Stimulated activated naive CD8-positive, alpha-beta T cell treated with anti-CD3 and anti-CD28 coated beads, Interleukin-15, amount 100 ng/mL, for 72 hours (primary cell): ENCODE data around the gene FAM174B.

Experiments
- ATAC-seq: fragments of 150-1000 bp; cut with Tn5 transposase; 2 replicates; pipeline ENCODE4 v1.10.0; 2021; ENCODE audit warnings: mild to moderate bottlenecking, moderate library complexity
- DNase-seq, 2 donors: peaks; one replicate each; pipeline ENCODE4 v3.0.0; 2021 to 2022
- H3K27ac Mint-ChIP-seq, 2 donors: one replicate each; pipeline ENCODE4 v1.8.0; 2022; ENCODE audit warnings: mild to moderate bottlenecking in 2 of 2, mixed read lengths in 2 of 2, moderate library complexity in 2 of 2
- H3K27me3 Mint-ChIP-seq: one replicate; pipeline ENCODE4 v1.8.0; 2022; ENCODE audit warnings: mixed read lengths
- H3K4me1 Mint-ChIP-seq: one replicate; pipeline ENCODE4 v1.8.0; 2022; ENCODE audit warnings: mild to moderate bottlenecking, mixed read lengths
- H3K4me3 Mint-ChIP-seq, 2 donors: one replicate each; pipeline ENCODE4 v1.8.0; 2022; ENCODE audit warnings: mild to moderate bottlenecking in 2 of 2, mixed read lengths in 2 of 2, moderate library complexity in 1 of 2
- H3K9me3 Mint-ChIP-seq, 2 donors: one replicate each; pipeline ENCODE4 v1.8.0; 2022; ENCODE audit warnings: mixed read lengths in 2 of 2

Gene FAM174B

GRCh38 chr15:92584105-92584504 is 71.5 kb downstream of the FAM174B start:
- ATAC-seq (no peak), DNase-seq (no peak)
- H3K4me3 Mint-ChIP-seq = no peak overlapping the region
- peaks cover 7% of the 10 kb centered on the region for H3K27me3 Mint-ChIP-seq
- no peaks in the 10 kb centered on the region for H3K9me3 Mint-ChIP-seq
- H3K4me1 Mint-ChIP-seq = no peaks in the 10 kb centered on the region
- no peak overlapping the region for H3K27ac Mint-ChIP-seq

- Mint-ChIP-seq H3K4me1 (no peaks in the 10 kb centered on the region), H3K27ac (no peak overlapping the region), H3K9me3 (no peaks in the 10 kb centered on the region), H3K4me3 (no peak overlapping the region), H3K27me3 (peaks cover 7% of the 10 kb centered on the region)
- DNase-seq = no peak
- ATAC-seq = no peak
Observed at GRCh38 chr15:92583096-92584034, 72.2 kb downstream of the FAM174B start.

GRCh38 chr15:92582206-92582605 is 73.4 kb downstream of the FAM174B start:
- ATAC-seq (no peak), DNase-seq (no peak)
- Mint-ChIP-seq H3K9me3 (no peaks in the 10 kb centered on the region), H3K4me1 (no peaks in the 10 kb centered on the region), H3K27me3 (peaks cover 7% of the 10 kb centered on the region), H3K4me3 (no peak overlapping the region), H3K27ac (no peak overlapping the region)

- no peak overlapping the region for H3K27ac Mint-ChIP-seq
- H3K27me3 Mint-ChIP-seq = peaks cover 7% of the 10 kb centered on the region
Observed at GRCh38 chr15:92580933-92581445, 74.6 kb downstream of the FAM174B start.

GRCh38 chr15:92580521-92580920 is 75.1 kb downstream of the FAM174B start:
- Mint-ChIP-seq H3K4me3 (no peak overlapping the region), H3K4me1 (no peaks in the 10 kb centered on the region), H3K27me3 (peaks cover 7% of the 10 kb centered on the region), H3K27ac (no peak overlapping the region), H3K9me3 (no peaks in the 10 kb centered on the region)
- ATAC-seq (no peak), DNase-seq (no peak)

More at GRCh38 chr15:92580933-92581445, 74.6 kb downstream of the FAM174B start:
- DNase-seq (no peak), ATAC-seq (no peak)
- Mint-ChIP-seq H3K4me3 (no peak overlapping the region), H3K9me3 (no peaks in the 10 kb centered on the region), H3K4me1 (no peaks in the 10 kb centered on the region)

- Mint-ChIP-seq H3K9me3 (no peaks in the 10 kb centered on the region), H3K27me3 (peaks cover 7% of the 10 kb centered on the region), H3K4me3 (no peak overlapping the region), H3K4me1 (no peaks in the 10 kb centered on the region), H3K27ac (no peak overlapping the region)
- ATAC-seq (no peak), DNase-seq (no peak)
Observed at GRCh38 chr15:92579931-92580470, 75.6 kb downstream of the FAM174B start.

GRCh38 chr15:92579486-92579885 is 76.1 kb downstream of the FAM174B start:
- H3K4me3 Mint-ChIP-seq = no peak overlapping the region
- peaks cover 7% of the 10 kb centered on the region for H3K27me3 Mint-ChIP-seq
- ATAC-seq = no peak
- DNase-seq = no peak
- H3K9me3 Mint-ChIP-seq = no peaks in the 10 kb centered on the region
- H3K4me1 Mint-ChIP-seq = no peaks in the 10 kb centered on the region
- H3K27ac Mint-ChIP-seq = no peak overlapping the region

GRCh38 chr15:92578096-92578835 is 77.3 kb downstream of the FAM174B start:
- ATAC-seq = no peak
- Mint-ChIP-seq H3K27ac (peak overlapping the region in 1 of 2 donors; percentile 16), H3K27me3 (peaks cover 7% of the 10 kb centered on the region), H3K4me1 (no peaks in the 10 kb centered on the region), H3K9me3 (no peaks in the 10 kb centered on the region), H3K4me3 (no peak overlapping the region)
- no peak for DNase-seq

- no peaks in the 10 kb centered on the region for H3K9me3 Mint-ChIP-seq
- ATAC-seq (no peak), DNase-seq (no peak)
- peaks cover 7% of the 10 kb centered on the region for H3K27me3 Mint-ChIP-seq
- no peak overlapping the region for H3K4me3 Mint-ChIP-seq
- peak overlapping the region in 1 of 2 donors; percentile 29 for H3K27ac Mint-ChIP-seq
- H3K4me1 Mint-ChIP-seq = no peaks in the 10 kb centered on the region
Observed at GRCh38 chr15:92576597-92577200, 78.9 kb downstream of the FAM174B start.

- Mint-ChIP-seq H3K27me3 (no peaks in the 10 kb centered on the region), H3K9me3 (no peaks in the 10 kb centered on the region), H3K4me1 (no peaks in the 10 kb centered on the region), H3K4me3 (no peak overlapping the region), H3K27ac (no peak overlapping the region)
- ATAC-seq (no peak), DNase-seq (no peak)
Observed at GRCh38 chr15:92574566-92574965, 81.0 kb downstream of the FAM174B start.

- Mint-ChIP-seq H3K27me3 (no peaks in the 10 kb centered on the region), H3K27ac (no peak overlapping the region), H3K4me3 (no peak overlapping the region), H3K4me1 (no peaks in the 10 kb centered on the region), H3K9me3 (no peaks in the 10 kb centered on the region)
- no peak for DNase-seq
- ATAC-seq = no peak
Observed at GRCh38 chr15:92574161-92574560, 81.4 kb downstream of the FAM174B start.

GRCh38 chr15:92571824-92572223 is 83.8 kb downstream of the FAM174B start:
- ATAC-seq (no peak), DNase-seq (no peak)
- H3K4me3 Mint-ChIP-seq = no peak overlapping the region
- H3K9me3 Mint-ChIP-seq = peaks cover 0 to 5% of the 10 kb centered on the region in 2 donors
- H3K27me3 Mint-ChIP-seq = no peaks in the 10 kb centered on the region
- peak overlapping the region in 1 of 2 donors; percentile 83 for H3K27ac Mint-ChIP-seq
- no peaks in the 10 kb centered on the region for H3K4me1 Mint-ChIP-seq

GRCh38 chr15:92570391-92570790 is 85.2 kb downstream of the FAM174B start:
- Mint-ChIP-seq H3K27me3 (peaks cover 6% of the 10 kb centered on the region), H3K4me3 (no peak overlapping the region), H3K27ac (no peak overlapping the region), H3K9me3 (peaks cover 0 to 5% of the 10 kb centered on the region in 2 donors), H3K4me1 (no peaks in the 10 kb centered on the region)
- ATAC-seq (no peak), DNase-seq (no peak)

- no peak for DNase-seq
- no peaks in the 10 kb centered on the region for H3K4me1 Mint-ChIP-seq
- H3K27ac Mint-ChIP-seq = no peak overlapping the region
- H3K27me3 Mint-ChIP-seq = peaks cover 6% of the 10 kb centered on the region
- no peak for ATAC-seq
- no peak overlapping the region for H3K4me3 Mint-ChIP-seq
- peaks cover 0 to 5% of the 10 kb centered on the region in 2 donors for H3K9me3 Mint-ChIP-seq
Observed at GRCh38 chr15:92569778-92570177, 85.8 kb downstream of the FAM174B start.
